Measurements from ENCODE around the gene GALNT2.

GALNT2 gene

GRCh38 chr1:230266456-230266855 lies 199.4 kb downstream of the GALNT2 start:
- no peak for ATAC-seq
- no peak for TF ChIP-seq ZNF565 (CRISPR knock-in tag; conservative IDR thresholded peaks at IDR 0.05; ENCODE audit: low read depth)
- TF ChIP-seq PPARA (CRISPR knock-in tag; IDR thresholded peaks at IDR 0.05; ENCODE audit: borderline replicate concordance), result no peak
- TF ChIP-seq ZC3H10 (CRISPR knock-in tag; IDR thresholded peaks at IDR 0.05), result no peak
- TF ChIP-seq, protein P1, sequence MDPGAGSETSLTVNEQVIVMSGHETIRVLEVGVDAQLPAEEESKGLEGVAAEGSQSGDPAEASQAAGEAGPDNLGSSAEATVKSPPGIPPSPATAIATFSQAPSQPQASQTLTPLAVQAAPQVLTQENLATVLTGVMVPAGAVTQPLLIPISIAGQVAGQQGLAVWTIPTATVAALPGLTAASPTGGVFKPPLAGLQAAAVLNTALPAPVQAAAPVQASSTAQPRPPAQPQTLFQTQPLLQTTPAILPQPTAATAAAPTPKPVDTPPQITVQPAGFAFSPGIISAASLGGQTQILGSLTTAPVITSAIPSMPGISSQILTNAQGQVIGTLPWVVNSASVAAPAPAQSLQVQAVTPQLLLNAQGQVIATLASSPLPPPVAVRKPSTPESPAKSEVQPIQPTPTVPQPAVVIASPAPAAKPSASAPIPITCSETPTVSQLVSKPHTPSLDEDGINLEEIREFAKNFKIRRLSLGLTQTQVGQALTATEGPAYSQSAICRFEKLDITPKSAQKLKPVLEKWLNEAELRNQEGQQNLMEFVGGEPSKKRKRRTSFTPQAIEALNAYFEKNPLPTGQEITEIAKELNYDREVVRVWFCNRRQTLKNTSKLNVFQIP (CRISPR knock-in tag; IDR thresholded peaks at IDR 0.05; ENCODE audit: borderline replicate concordance, low read depth), result no peak
- no peak for TF ChIP-seq PATZ1 (CRISPR knock-in tag; IDR thresholded peaks at IDR 0.05; ENCODE audit: borderline replicate concordance)
- no peak for TF ChIP-seq TCF4 (CRISPR knock-in tag; IDR thresholded peaks at IDR 0.05; ENCODE audit: borderline replicate concordance)
- no peak for TF ChIP-seq TOX (CRISPR knock-in tag; IDR thresholded peaks at IDR 0.05; ENCODE audit: borderline replicate concordance)
- TF ChIP-seq BACH2 (CRISPR knock-in tag; IDR thresholded peaks at IDR 0.05; ENCODE audit: borderline replicate concordance), result no peak
- TF ChIP-seq RARB (CRISPR knock-in tag; IDR thresholded peaks at IDR 0.05), result no peak
- TF ChIP-seq TSHZ2 (CRISPR knock-in tag; IDR thresholded peaks at IDR 0.05), result no peak
- TF ChIP-seq ESRRG (CRISPR knock-in tag; IDR thresholded peaks at IDR 0.05), result no peak
- no peak for TF ChIP-seq OSR1 (CRISPR knock-in tag; IDR thresholded peaks at IDR 0.05)
- no peak for TF ChIP-seq ZFP30 (CRISPR knock-in tag; IDR thresholded peaks at IDR 0.05)
- TF ChIP-seq GLIS3 (CRISPR knock-in tag; IDR thresholded peaks at IDR 0.05), result no peak
- TF ChIP-seq, protein P2, sequence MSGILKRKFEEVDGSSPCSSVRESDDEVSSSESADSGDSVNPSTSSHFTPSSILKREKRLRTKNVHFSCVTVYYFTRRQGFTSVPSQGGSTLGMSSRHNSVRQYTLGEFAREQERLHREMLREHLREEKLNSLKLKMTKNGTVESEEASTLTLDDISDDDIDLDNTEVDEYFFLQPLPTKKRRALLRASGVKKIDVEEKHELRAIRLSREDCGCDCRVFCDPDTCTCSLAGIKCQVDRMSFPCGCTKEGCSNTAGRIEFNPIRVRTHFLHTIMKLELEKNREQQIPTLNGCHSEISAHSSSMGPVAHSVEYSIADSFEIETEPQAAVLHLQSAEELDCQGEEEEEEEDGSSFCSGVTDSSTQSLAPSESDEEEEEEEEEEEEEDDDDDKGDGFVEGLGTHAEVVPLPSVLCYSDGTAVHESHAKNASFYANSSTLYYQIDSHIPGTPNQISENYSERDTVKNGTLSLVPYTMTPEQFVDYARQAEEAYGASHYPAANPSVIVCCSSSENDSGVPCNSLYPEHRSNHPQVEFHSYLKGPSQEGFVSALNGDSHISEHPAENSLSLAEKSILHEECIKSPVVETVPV (CRISPR knock-in tag; IDR thresholded peaks at IDR 0.05), result no peak
- TF ChIP-seq, protein P3, sequence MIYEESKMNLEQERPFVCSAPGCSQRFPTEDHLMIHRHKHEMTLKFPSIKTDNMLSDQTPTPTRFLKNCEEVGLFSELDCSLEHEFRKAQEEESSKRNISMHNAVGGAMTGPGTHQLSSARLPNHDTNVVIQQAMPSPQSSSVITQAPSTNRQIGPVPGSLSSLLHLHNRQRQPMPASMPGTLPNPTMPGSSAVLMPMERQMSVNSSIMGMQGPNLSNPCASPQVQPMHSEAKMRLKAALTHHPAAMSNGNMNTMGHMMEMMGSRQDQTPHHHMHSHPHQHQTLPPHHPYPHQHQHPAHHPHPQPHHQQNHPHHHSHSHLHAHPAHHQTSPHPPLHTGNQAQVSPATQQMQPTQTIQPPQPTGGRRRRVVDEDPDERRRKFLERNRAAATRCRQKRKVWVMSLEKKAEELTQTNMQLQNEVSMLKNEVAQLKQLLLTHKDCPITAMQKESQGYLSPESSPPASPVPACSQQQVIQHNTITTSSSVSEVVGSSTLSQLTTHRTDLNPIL (CRISPR knock-in tag; IDR thresholded peaks at IDR 0.05; ENCODE audit: low read depth), result no peak
- TF ChIP-seq CSDC2 (CRISPR knock-in tag; IDR thresholded peaks at IDR 0.05), result no peak
- no peak for TF ChIP-seq ARNTL (CRISPR knock-in tag; IDR thresholded peaks at IDR 0.05; ENCODE audit: borderline replicate concordance, low read depth)
- TF ChIP-seq ZNF8 (CRISPR knock-in tag; IDR thresholded peaks at IDR 0.05), result no peak
- no peak for TF ChIP-seq SNAI2 (CRISPR knock-in tag; IDR thresholded peaks at IDR 0.05)

DNA sequence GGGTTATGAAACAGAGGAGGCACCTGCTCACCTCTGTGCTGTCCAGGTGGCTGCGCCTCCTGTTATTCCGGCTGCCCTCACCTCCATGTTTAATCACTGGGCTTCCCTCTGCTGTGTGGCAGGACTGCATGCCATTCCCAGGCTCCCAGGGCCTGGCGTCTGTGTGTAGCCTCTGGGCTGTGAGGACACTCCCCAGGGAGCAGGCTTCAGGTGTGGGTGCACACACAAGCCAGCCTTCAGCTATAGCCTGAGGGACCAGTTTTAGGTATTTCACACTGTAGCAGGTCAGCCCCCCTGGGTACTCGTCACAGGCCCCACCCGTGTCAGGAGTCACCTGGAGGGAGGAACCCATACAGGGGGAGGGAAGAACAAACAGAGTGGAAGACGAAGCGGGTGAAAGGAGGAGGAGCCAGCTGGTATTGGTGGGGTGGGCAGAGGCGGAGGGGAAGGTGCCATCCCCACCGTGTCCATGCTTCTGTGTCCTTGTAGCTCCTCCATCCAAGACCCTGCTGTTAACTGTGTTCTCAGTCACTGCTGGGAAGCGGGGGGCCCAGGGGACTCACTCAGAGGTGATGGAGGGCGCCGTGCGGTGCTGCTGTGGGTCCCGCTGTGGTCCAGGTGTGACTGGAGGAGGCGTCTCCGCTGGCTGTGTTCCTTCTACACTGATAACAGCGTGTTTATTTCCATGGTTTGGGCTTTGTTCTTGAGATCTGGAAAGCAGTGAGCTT lies 200.5 kb downstream of the GALNT2 start:
- no peak for ATAC-seq
- TF ChIP-seq TOX (CRISPR knock-in tag; IDR thresholded peaks at IDR 0.05; ENCODE audit: borderline replicate concordance) (no peak), ZFP30 (CRISPR knock-in tag; IDR thresholded peaks at IDR 0.05) (no peak), TCF4 (CRISPR knock-in tag; IDR thresholded peaks at IDR 0.05; ENCODE audit: borderline replicate concordance) (no peak), SNAI2 (CRISPR knock-in tag; IDR thresholded peaks at IDR 0.05) (no peak), CSDC2 (CRISPR knock-in tag; IDR thresholded peaks at IDR 0.05) (no peak)
